H9 (cell line): ENCODE data around the gene GSAP. TPM values are rescaled to one million over a fixed set of nuclear protein-coding genes. Genes with fewer than 3 reads are reported as not detected.

ENCODE experiments used
- DNase-seq: peaks from one replicate; pipeline ENCODE4 v3.0.0-alpha.2; 2017
- H2AFZ ChIP-seq: one replicate; pipeline ENCODE4 v1.6.1; 2013; ENCODE audit warnings: mild to moderate bottlenecking, low read length, control low read depth, moderate library complexity
- H2AK5ac ChIP-seq: 2 replicates; pipeline ENCODE4 v1.6.1; 2013; ENCODE audit warnings: low read length, control low read depth, mixed read lengths; ENCODE audit not compliant: insufficient read length
- H2BK120ac ChIP-seq: one replicate; pipeline ENCODE4 v1.6.1; 2013; ENCODE audit warnings: low read depth, mild to moderate bottlenecking, low read length, control low read depth, inconsistent platforms; ENCODE audit not compliant: poor library complexity, severe bottlenecking
- H2BK12ac ChIP-seq: 2 replicates; pipeline ENCODE4 v1.6.1; 2013; ENCODE audit warnings: low read length, control low read depth, mixed read lengths, low read depth; ENCODE audit not compliant: insufficient read length
- H2BK15ac ChIP-seq: 2 replicates; pipeline ENCODE4 v1.6.1; 2013; ENCODE audit warnings: low read depth, low read length, control low read depth
- H2BK20ac ChIP-seq: one replicate; pipeline ENCODE4 v1.6.1; 2013; ENCODE audit warnings: low read depth, mild to moderate bottlenecking, low read length, control low read depth, inconsistent platforms; ENCODE audit not compliant: poor library complexity, severe bottlenecking
- H2BK5ac ChIP-seq: 2 replicates; pipeline ENCODE4 v1.6.1; 2013; ENCODE audit warnings: low read length, control low read depth, mixed read lengths; ENCODE audit not compliant: insufficient read length
- H3K14ac ChIP-seq: 2 replicates; pipeline ENCODE4 v1.6.1; 2013; ENCODE audit warnings: low read length, control low read depth; ENCODE audit not compliant: insufficient read depth
- H3K18ac ChIP-seq: 2 replicates; pipeline ENCODE4 v1.6.1; 2013; ENCODE audit warnings: low read depth, mild to moderate bottlenecking, mixed read lengths, low read length, control low read depth; ENCODE audit not compliant: insufficient read length
- H3K23ac ChIP-seq: 2 replicates; pipeline ENCODE4 v1.6.1; 2013; ENCODE audit warnings: low read length, control low read depth, mixed read lengths, low read depth; ENCODE audit not compliant: insufficient read length
- H3K23me2 ChIP-seq: 2 replicates; pipeline ENCODE4 v1.6.1; 2013; ENCODE audit warnings: low read depth, mild to moderate bottlenecking, mixed read lengths, low read length, control low read depth; ENCODE audit not compliant: insufficient read length, poor library complexity, severe bottlenecking
- H3K27ac ChIP-seq: 2 replicates; pipeline ENCODE4 v1.5.1; 2013; ENCODE audit warnings: low read length, control low read depth, mixed read lengths, low read depth; ENCODE audit not compliant: insufficient read length
- H3K27me3 ChIP-seq: 2 replicates; pipeline ENCODE4 v1.6.1; 2013; ENCODE audit warnings: low read length, control low read depth, inconsistent platforms; ENCODE audit not compliant: insufficient read depth
- H3K4ac ChIP-seq: 2 replicates; pipeline ENCODE4 v1.6.1; 2013; ENCODE audit warnings: low read depth, mild to moderate bottlenecking, control low read depth, inconsistent platforms, low read length, moderate library complexity
- H3K4me1 ChIP-seq: 2 replicates; pipeline ENCODE4 v1.6.1; 2013; ENCODE audit warnings: low read length, control low read depth, inconsistent platforms; ENCODE audit not compliant: insufficient read depth
- H3K4me2 ChIP-seq: 2 replicates; pipeline ENCODE4 v1.6.1; 2013; ENCODE audit warnings: low read length, control low read depth, mixed read lengths; ENCODE audit not compliant: insufficient read length, insufficient read depth
- H3K56ac ChIP-seq: 2 replicates; pipeline ENCODE4 v1.6.1; 2013; ENCODE audit warnings: low read depth, mild to moderate bottlenecking, mixed read lengths, low read length, control low read depth; ENCODE audit not compliant: insufficient read length
- H3K79me1 ChIP-seq: 2 replicates; pipeline ENCODE4 v1.6.1; 2013; ENCODE audit warnings: low read depth, mild to moderate bottlenecking, moderate library complexity, low read length, control low read depth, inconsistent platforms; ENCODE audit not compliant: insufficient read depth, poor library complexity, severe bottlenecking
- H3K79me2 ChIP-seq: 2 replicates; pipeline ENCODE4 v1.6.1; 2013; ENCODE audit warnings: low read length, control low read depth, inconsistent platforms; ENCODE audit not compliant: insufficient read depth
- H3K9ac ChIP-seq: 2 replicates; pipeline ENCODE4 v1.6.1; 2013; ENCODE audit warnings: low read length, control low read depth, mixed read lengths; ENCODE audit not compliant: insufficient read length; ENCODE audit errors: extremely low read depth
- H3K9me3 ChIP-seq: one replicate; pipeline ENCODE4 v1.6.1; 2013; ENCODE audit warnings: low read depth, low read length, inconsistent platforms; ENCODE audit not compliant: control insufficient read depth
- H3T11ph ChIP-seq: one replicate; pipeline ENCODE4 v1.6.1; 2013; ENCODE audit warnings: mild to moderate bottlenecking, low read length, control low read depth, inconsistent platforms
- H4K20me1 ChIP-seq: one replicate; pipeline ENCODE4 v1.6.1; 2013; ENCODE audit not compliant: control insufficient read depth, insufficient read length, insufficient read depth
- H4K5ac ChIP-seq: 2 replicates; pipeline ENCODE4 v1.6.1; 2013; ENCODE audit warnings: low read depth, mild to moderate bottlenecking, mixed read lengths, low read length, control low read depth; ENCODE audit not compliant: insufficient read length
- H4K8ac ChIP-seq: replicated peaks from 2 replicates; pipeline ENCODE4 v1.6.1; 2013; ENCODE audit warnings: low read length, control low read depth, mixed read lengths, low read depth; ENCODE audit not compliant: insufficient read length
- H4K91ac ChIP-seq: 2 replicates; pipeline ENCODE4 v1.6.1; 2013; ENCODE audit warnings: low read depth, mild to moderate bottlenecking, moderate library complexity, mixed read lengths, low read length, control low read depth; ENCODE audit not compliant: insufficient read length
- H3K27ac Mint-ChIP-seq, 3 experiments: 2 replicates in 2 of 3; 3 replicates in 1 of 3; pipeline ENCODE4 v1.8.0; 2020 to 2021; ENCODE audit warnings: mixed read lengths in 3 of 3, mild to moderate bottlenecking in 1 of 3, moderate library complexity in 1 of 3
- H3K27me3 Mint-ChIP-seq: 2 replicates; pipeline ENCODE4 v1.8.0; 2021; ENCODE audit warnings: low read depth, mild to moderate bottlenecking, moderate library complexity, mixed read lengths
- H3K36me3 Mint-ChIP-seq, 3 experiments: 2 replicates in 2 of 3; 3 replicates in 1 of 3; pipeline ENCODE4 v1.8.0; 2020 to 2021; ENCODE audit warnings: low read depth in 3 of 3, mixed read lengths in 3 of 3; ENCODE audit not compliant: insufficient read depth in 1 of 3
- H3K4me1 Mint-ChIP-seq, 2 experiments: 2 replicates each; pipeline ENCODE4 v1.8.0; 2020; ENCODE audit warnings: mixed read lengths in 2 of 2
- H3K4me3 Mint-ChIP-seq, 2 experiments: 2 replicates in 1 of 2; 3 replicates in 1 of 2; pipeline ENCODE4 v1.8.0; 2020 to 2021; ENCODE audit warnings: mild to moderate bottlenecking in 2 of 2, mixed read lengths in 2 of 2, moderate library complexity in 1 of 2
- H3K9me3 Mint-ChIP-seq, 2 experiments: 2 replicates in 1 of 2; 3 replicates in 1 of 2; pipeline ENCODE4 v1.8.0; 2020; ENCODE audit warnings: mild to moderate bottlenecking in 2 of 2, mixed read lengths in 2 of 2, moderate library complexity in 1 of 2
- WGBS: extraction: QIAGEN DNeasy Blood & Tissue Kit; methylation state at CpG from one replicate; pipeline ENCODE4 v1.1.7; 2013; ENCODE audit warnings: missing lambda C conversion rate, low lambda C conversion rate, mixed read lengths; ENCODE audit not compliant: insufficient read length; ENCODE audit errors: extremely low coverage; 5-methylcytosine and 5-hydroxymethylcytosine counted together
- total RNA-seq: library from RNA; stranded (reverse); gene quantifications from 2 replicates; pipeline ENCODE4 v1.2.1, GENCODE V29; 2021
- TF ChIP-seq, protein P1 (sequence below): fragments of 200-600 bp; sonication (generic); conservative IDR thresholded peaks from 3 replicates; pipeline ENCODE4 v1.8.0; 2021; ENCODE audit warnings: antibody characterized with exemption, mild to moderate bottlenecking

The GSAP gene
- total RNA-seq, 1 experiment from 2014 or later: 1.9 TPM

GRCh38 chr7:77318019-77318418 lies 98.1 kb downstream of the GSAP start:
- H3K36me3 Mint-ChIP-seq: no peaks in the 10 kb centered on the region
- no peaks in the 10 kb centered on the region for H3K4me1 Mint-ChIP-seq
- H3K9me3 Mint-ChIP-seq: no peaks in the 10 kb centered on the region
- Histone ChIP-seq H3K27ac (no peak overlapping the region), H3K18ac (no peak overlapping the region), H3K23me2 (no peaks in the 10 kb centered on the region), H3K56ac (no peak overlapping the region), H3K23ac (no peak overlapping the region), H2BK12ac (no peak overlapping the region), H3T11ph (no peak overlapping the region), H3K79me2 (no peaks in the 10 kb centered on the region), H2BK120ac (no peak overlapping the region), H2AK5ac (no peak overlapping the region), H3K79me1 (no peaks in the 10 kb centered on the region), H2BK15ac (no peak overlapping the region), H4K8ac (no peak overlapping the region), H2BK5ac (no peak overlapping the region), H3K27me3 (no peaks in the 10 kb centered on the region), H2BK20ac (no peak overlapping the region), H3K9ac (no peak overlapping the region), H4K5ac (no peak overlapping the region), H4K20me1 (no peaks in the 10 kb centered on the region), H3K4me2 (no peak overlapping the region), H3K4me1 (no peaks in the 10 kb centered on the region), H3K14ac (no peak overlapping the region), H3K4ac (no peak overlapping the region), H3K9me3 (no peaks in the 10 kb centered on the region), H4K91ac (no peak overlapping the region), H2AFZ (no peak overlapping the region)
- H3K27ac Mint-ChIP-seq: no peak overlapping the region
- no CpG with 5 or more reads among the region's 1 CpG for WGBS
- DNase-seq: no peak
- no peaks in the 10 kb centered on the region; the same call in 1 of the 2 replicates for H3K27me3 Mint-ChIP-seq
- TF ChIP-seq, protein P1, sequence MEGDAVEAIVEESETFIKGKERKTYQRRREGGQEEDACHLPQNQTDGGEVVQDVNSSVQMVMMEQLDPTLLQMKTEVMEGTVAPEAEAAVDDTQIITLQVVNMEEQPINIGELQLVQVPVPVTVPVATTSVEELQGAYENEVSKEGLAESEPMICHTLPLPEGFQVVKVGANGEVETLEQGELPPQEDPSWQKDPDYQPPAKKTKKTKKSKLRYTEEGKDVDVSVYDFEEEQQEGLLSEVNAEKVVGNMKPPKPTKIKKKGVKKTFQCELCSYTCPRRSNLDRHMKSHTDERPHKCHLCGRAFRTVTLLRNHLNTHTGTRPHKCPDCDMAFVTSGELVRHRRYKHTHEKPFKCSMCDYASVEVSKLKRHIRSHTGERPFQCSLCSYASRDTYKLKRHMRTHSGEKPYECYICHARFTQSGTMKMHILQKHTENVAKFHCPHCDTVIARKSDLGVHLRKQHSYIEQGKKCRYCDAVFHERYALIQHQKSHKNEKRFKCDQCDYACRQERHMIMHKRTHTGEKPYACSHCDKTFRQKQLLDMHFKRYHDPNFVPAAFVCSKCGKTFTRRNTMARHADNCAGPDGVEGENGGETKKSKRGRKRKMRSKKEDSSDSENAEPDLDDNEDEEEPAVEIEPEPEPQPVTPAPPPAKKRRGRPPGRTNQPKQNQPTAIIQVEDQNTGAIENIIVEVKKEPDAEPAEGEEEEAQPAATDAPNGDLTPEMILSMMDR: no peak
- H3K4me3 Mint-ChIP-seq: no peak overlapping the region
